Lung (tissue), 12 donors: ENCODE measurements around the gene STN1. TPM values are rescaled to one million over a fixed set of nuclear protein-coding genes. Genes with fewer than 3 reads are reported as not detected.

Experiments
- ATAC-seq: fragments of 200-7000 bp; cut with Tn5 transposase; one replicate; pipeline ENCODE4 v1.9.1; 2020; ENCODE audit warnings: moderate number of reproducible peaks; ENCODE audit not compliant: insufficient read depth, low FRiP score
- DNase-seq, 3 donors: peaks; one replicate each; pipeline ENCODE4 v3.0.0-alpha.2; 2013 to 2017
- H3K27ac ChIP-seq, 2 donors: one replicate each; pipeline ENCODE4 v1.5.1; 2013; ENCODE audit warnings: mild to moderate bottlenecking in 2 of 2, moderate library complexity in 2 of 2, control low read depth in 1 of 2, inconsistent platforms in 1 of 2, low read depth in 1 of 2, low read length in 1 of 2
- H3K27me3 ChIP-seq, 3 donors: one replicate each; pipeline ENCODE4 v1.5.1; 2013; ENCODE audit warnings: low read length in 2 of 3; ENCODE audit not compliant: control insufficient read depth in 3 of 3, insufficient read depth in 3 of 3
- H3K36me3 ChIP-seq, 4 donors: one replicate each; pipeline ENCODE4 v1.5.1; 2013; ENCODE audit warnings: low read length in 4 of 4, mild to moderate bottlenecking in 1 of 4, moderate library complexity in 1 of 4; ENCODE audit not compliant: control insufficient read depth in 4 of 4, insufficient read depth in 4 of 4
- H3K4me1 ChIP-seq, 5 donors: one replicate each; pipeline ENCODE4 v1.5.1; 2013; ENCODE audit warnings: low read length in 5 of 5, mild to moderate bottlenecking in 2 of 5, moderate library complexity in 1 of 5; ENCODE audit not compliant: control insufficient read depth in 5 of 5, insufficient read depth in 5 of 5
- H3K4me3 ChIP-seq: one replicate; pipeline ENCODE4 v1.5.1; 2013; ENCODE audit warnings: mild to moderate bottlenecking, control low read depth, moderate library complexity
- H3K9ac ChIP-seq, 2 donors: one replicate each; pipeline ENCODE4 v1.5.1; 2013; ENCODE audit warnings: low read length in 2 of 2, control low read depth in 1 of 2; ENCODE audit not compliant: insufficient read depth in 1 of 2
- H3K9me3 ChIP-seq, 4 donors: one replicate each; pipeline ENCODE4 v1.5.1; 2013; ENCODE audit warnings: low read length in 3 of 4, mild to moderate bottlenecking in 1 of 4, moderate library complexity in 1 of 4; ENCODE audit not compliant: control insufficient read depth in 4 of 4, insufficient read depth in 3 of 4
- WGBS, 2 donors: extraction: QIAGEN DNeasy Blood & Tissue Kit; methylation state at CpG; one replicate each; pipeline ENCODE4 v1.1.7; 2013; 5-methylcytosine and 5-hydroxymethylcytosine counted together
- polyA plus RNA-seq, 2 donors: library from polyadenylated mRNA; stranded (reverse); fragments of 200-250 nt; gene quantifications; one replicate each; pipeline ENCODE4 v1.2.1, GENCODE V29; 2013
- total RNA-seq, 2 donors: library from RNA; depleted of rRNA in 1 of 2; stranded (reverse); fragments of >200 nt in 1 of 2; gene quantifications; one replicate each; pipeline ENCODE4 v1.2.1, GENCODE V29; 2014 to 2021
- TF ChIP-seq, protein P1 (sequence below): IDR thresholded peaks from 2 replicates; pipeline ENCODE4 v1.5.1; 2012; ENCODE audit warnings: mild to moderate bottlenecking; ENCODE audit errors: control extremely low read depth, extremely low read depth
- donor health status: control.
- donor health status: control.
- donor health status: Bipolar disorder and iron deficiency.
- donor health status: healthy.
- donor health status: DM: yes; HTN: yes; CAD: no.

Gene STN1
- total and polyA plus RNA-seq, 4 donors: 26.5 to 43.8 (median 39.1) TPM

- H3K4me3 ChIP-seq: no peak overlapping the region
- no peaks in the 10 kb centered on the region for H3K4me1 ChIP-seq
- H3K9ac ChIP-seq: no peak overlapping the region
- TF ChIP-seq, protein P1, sequence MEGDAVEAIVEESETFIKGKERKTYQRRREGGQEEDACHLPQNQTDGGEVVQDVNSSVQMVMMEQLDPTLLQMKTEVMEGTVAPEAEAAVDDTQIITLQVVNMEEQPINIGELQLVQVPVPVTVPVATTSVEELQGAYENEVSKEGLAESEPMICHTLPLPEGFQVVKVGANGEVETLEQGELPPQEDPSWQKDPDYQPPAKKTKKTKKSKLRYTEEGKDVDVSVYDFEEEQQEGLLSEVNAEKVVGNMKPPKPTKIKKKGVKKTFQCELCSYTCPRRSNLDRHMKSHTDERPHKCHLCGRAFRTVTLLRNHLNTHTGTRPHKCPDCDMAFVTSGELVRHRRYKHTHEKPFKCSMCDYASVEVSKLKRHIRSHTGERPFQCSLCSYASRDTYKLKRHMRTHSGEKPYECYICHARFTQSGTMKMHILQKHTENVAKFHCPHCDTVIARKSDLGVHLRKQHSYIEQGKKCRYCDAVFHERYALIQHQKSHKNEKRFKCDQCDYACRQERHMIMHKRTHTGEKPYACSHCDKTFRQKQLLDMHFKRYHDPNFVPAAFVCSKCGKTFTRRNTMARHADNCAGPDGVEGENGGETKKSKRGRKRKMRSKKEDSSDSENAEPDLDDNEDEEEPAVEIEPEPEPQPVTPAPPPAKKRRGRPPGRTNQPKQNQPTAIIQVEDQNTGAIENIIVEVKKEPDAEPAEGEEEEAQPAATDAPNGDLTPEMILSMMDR: no peak
- H3K9me3 ChIP-seq: no peaks in the 10 kb centered on the region
- H3K27me3 ChIP-seq: no peaks in the 10 kb centered on the region
- no peak for ATAC-seq
- H3K27ac ChIP-seq: peak overlapping the region in 1 of 2 donors; percentile 68
- WGBS, 2 donors: 87 to 95% methylated on average over 15 of the region's 15 CpGs
- H3K36me3 ChIP-seq: peaks cover 4 to 45% (median 30%) of the 10 kb centered on the region in 4 donors
- no peak for DNase-seq
These were observed 36.3 kb downstream of the STN1 start for GRCh38 chr10:103881416-103882284.

DNA sequence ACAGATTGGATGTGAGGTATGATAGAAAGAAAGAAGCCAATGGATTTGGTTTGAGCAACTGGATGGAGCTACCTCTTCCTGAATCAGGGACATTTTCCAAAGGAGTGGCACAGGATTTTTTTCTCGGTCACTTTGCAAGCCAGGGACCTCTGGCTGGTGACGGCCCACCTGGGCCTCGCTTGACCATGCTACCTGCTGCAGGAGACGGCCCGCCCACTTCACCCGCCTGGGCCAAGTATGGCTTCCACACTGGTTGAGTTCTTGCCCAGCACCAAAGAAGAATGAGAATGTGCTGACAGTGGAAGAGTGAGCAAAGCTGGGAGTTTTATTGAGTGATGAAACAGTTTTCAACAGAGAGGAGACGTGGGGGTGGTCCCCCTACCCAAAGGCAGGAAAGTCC lies 38.2 kb downstream of the STN1 start:
- no peak for DNase-seq
- H3K4me3 ChIP-seq: no peak overlapping the region
- H3K36me3 ChIP-seq: peaks cover 4 to 41% (median 27%) of the 10 kb centered on the region in 4 donors
- H3K27me3 ChIP-seq: no peaks in the 10 kb centered on the region
- H3K9me3 ChIP-seq: no peaks in the 10 kb centered on the region
- ATAC-seq: no peak
- TF ChIP-seq, protein P1: no peak
- no peak overlapping the region for H3K9ac ChIP-seq
- WGBS, 2 donors: 96 to 97% methylated on average over 7 of the region's 7 CpGs
- no peak overlapping the region for H3K27ac ChIP-seq
- H3K4me1 ChIP-seq: peaks cover 0 to 2% (median 0%) of the 10 kb centered on the region in 5 donors

- Histone ChIP-seq H3K27ac (no peak overlapping the region), H3K36me3 (peaks cover 4 to 41% (median 27%) of the 10 kb centered on the region in 4 donors), H3K4me3 (no peak overlapping the region), H3K4me1 (peaks cover 0 to 6% (median 2%) of the 10 kb centered on the region in 5 donors), H3K9me3 (no peaks in the 10 kb centered on the region), H3K9ac (no peak overlapping the region), H3K27me3 (no peaks in the 10 kb centered on the region)
- 85 to 91% methylated on average over 9 of the region's 9 CpGs for WGBS, 2 donors
- TF ChIP-seq, protein P1: no peak
- DNase-seq (no peak), ATAC-seq (no peak)
These were observed 38.6 kb downstream of the STN1 start for GRCh38 chr10:103879409-103879808.
